Epithelial cell of esophagus (primary cell): ENCODE measurements around the gene DPH1.

Experiments used
- DNase-seq: peaks from one replicate; pipeline ENCODE4 v3.0.0; 2010; ENCODE audit warnings: low read depth
- H3K4me3 ChIP-seq: 2 replicates; pipeline ENCODE4 v1.5.1; 2011; ENCODE audit warnings: mild to moderate bottlenecking, low read length, control low read depth
- CTCF ChIP-seq: IDR thresholded peaks from 2 replicates; pipeline ENCODE4 v1.5.1; 2011; ENCODE audit warnings: low read depth, mild to moderate bottlenecking, low read length, control low read depth, inconsistent platforms; ENCODE audit not compliant: insufficient read depth; ENCODE audit errors: missing control alignments

The DPH1 gene

DNA sequence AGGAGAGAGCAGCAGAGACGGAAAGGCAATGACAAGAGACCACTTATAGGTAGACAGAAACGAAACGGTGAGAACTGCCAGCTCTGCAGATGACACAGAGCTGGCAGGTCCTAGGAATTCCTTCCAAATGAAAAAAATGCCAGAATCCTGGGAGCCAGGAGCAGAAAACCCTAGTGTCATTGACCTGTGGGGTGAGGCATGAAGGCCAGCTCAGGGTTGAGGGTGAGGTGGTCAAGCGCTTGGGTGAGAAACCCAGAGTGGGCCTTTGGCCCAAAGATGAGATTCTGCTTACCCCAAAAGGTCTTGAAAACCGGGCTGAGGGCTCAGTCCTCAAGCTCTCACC is 34.2 kb downstream of the DPH1 start:
- no peak for TF ChIP-seq CTCF
- no peak for DNase-seq
- no peak overlapping the region for H3K4me3 ChIP-seq

GRCh38 chr17:2064520-2064971 is 34.6 kb downstream of the DPH1 start:
- H3K4me3 ChIP-seq, result no peak overlapping the region
- no peak for TF ChIP-seq CTCF
- no peak for DNase-seq

GRCh38 chr17:2064980-2065785 is 35.2 kb downstream of the DPH1 start:
- DNase-seq, result peak; percentile 63
- no peak overlapping the region for H3K4me3 ChIP-seq
- TF ChIP-seq CTCF, result peak; percentile 41

- DNase-seq, result no peak
- TF ChIP-seq CTCF, result no peak
- H3K4me3 ChIP-seq, result no peak overlapping the region
Observed at GRCh38 chr17:2065949-2066400, 36.0 kb downstream of the DPH1 start.

DNA sequence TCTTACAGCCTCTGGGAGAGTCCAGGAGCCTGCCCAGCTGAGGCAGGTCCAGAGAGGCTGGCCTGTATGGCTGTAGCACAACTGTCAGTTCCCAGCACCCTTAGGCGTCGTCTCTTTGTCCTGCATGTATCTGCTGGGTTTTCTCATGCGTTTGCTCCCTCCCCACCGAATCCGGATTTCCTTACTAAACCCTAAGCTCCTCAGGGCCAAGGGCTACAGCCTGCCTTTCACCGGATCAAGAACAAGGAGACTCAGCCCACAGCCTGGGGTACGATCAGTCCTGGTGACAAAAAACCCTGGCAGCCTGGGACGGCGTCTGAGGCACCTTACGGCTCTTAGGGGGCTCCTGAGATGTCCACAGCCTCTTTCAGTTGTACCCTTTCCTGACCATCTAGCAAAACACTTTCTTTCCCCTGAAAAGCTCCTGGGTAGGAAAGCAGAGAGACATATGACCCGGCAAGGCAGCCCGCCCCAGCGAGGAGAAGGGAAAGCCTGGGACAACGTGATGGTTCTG is 37.2 kb downstream of the DPH1 start:
- TF ChIP-seq CTCF, result no peak
- no peak overlapping the region for H3K4me3 ChIP-seq
- DNase-seq, result no peak

GRCh38 chr17:2067608-2068024 is 37.7 kb downstream of the DPH1 start:
- no peak overlapping the region for H3K4me3 ChIP-seq
- DNase-seq, result no peak
- no peak for TF ChIP-seq CTCF
